OCI-LY7 (cell line): Measurements from ENCODE around the gene TMEM8B. TPM values are rescaled to one million over a fixed set of nuclear protein-coding genes. Genes with fewer than 3 reads are reported as not detected.

Experiments used
- BruUV-seq: library from RNA; stranded (reverse); fragments of 400-500 nt; replicated peaks from 2 replicates; lab custom pipeline; 2021; lab: Mats Ljungman, UMichigan
- CTCF ChIA-PET: fragments of 300-600 bp; sonication (Branson Sonifier 250); formaldehyde crosslinking; loops from one replicate; lab custom pipeline; 2022; ENCODE audit warnings: antibody characterized with exemption; ENCODE audit not compliant: unreplicated experiment; lab: Charles Lee
- POLR2A ChIA-PET: fragments of 300-600 bp; sonication (Branson Sonifier 250); formaldehyde crosslinking; loops from one replicate; lab custom pipeline; 2022; ENCODE audit warnings: antibody characterized with exemption; lab: Charles Lee
- DNase-seq: peaks from one replicate; pipeline ENCODE4 v3.0.0-alpha.2; 2015; ENCODE audit warnings: low spot score
- H2AFZ ChIP-seq: fragments of 200-600 bp; sonication (generic), shearing (Covaris generic); 2 replicates; pipeline ENCODE4 v1.6.1; 2014; ENCODE audit warnings: mild to moderate bottlenecking, antibody characterized with exemption, low read length, moderate library complexity
- H3K27ac ChIP-seq: fragments of 200-600 bp; sonication (generic); 2 replicates; pipeline ENCODE4 v1.5.1; 2014; ENCODE audit warnings: mixed run types, low read depth, mild to moderate bottlenecking, moderate library complexity, low read length, inconsistent platforms; ENCODE audit not compliant: poor library complexity, severe bottlenecking
- H3K36me3 ChIP-seq: fragments of 200-600 bp; sonication (generic); 2 replicates; pipeline ENCODE4 v1.6.1; 2014; ENCODE audit warnings: mild to moderate bottlenecking, antibody characterized with exemption, low read length, moderate library complexity, mixed read lengths; ENCODE audit not compliant: insufficient read depth
- H3K4me1 ChIP-seq: fragments of 200-600 bp; sonication (generic); 2 replicates; pipeline ENCODE4 v1.5.1; 2014; ENCODE audit warnings: mild to moderate bottlenecking, low read length; ENCODE audit not compliant: insufficient read depth, poor library complexity, severe bottlenecking
- H3K4me2 ChIP-seq: fragments of 200-600 bp; sonication (generic); 2 replicates; pipeline ENCODE4 v1.6.1; 2014; ENCODE audit warnings: mild to moderate bottlenecking, low read length
- H3K4me3 ChIP-seq: fragments of 200-600 bp; sonication (generic); 2 replicates; pipeline ENCODE4 v1.5.1; 2014; ENCODE audit warnings: mild to moderate bottlenecking, low read depth, low read length; ENCODE audit not compliant: poor library complexity, severe bottlenecking
- H3K79me2 ChIP-seq: fragments of 200-600 bp; sonication (generic); 2 replicates; pipeline ENCODE4 v1.6.1; 2016; ENCODE audit warnings: low read depth, mild to moderate bottlenecking, low read length, moderate library complexity, mixed read lengths; ENCODE audit not compliant: insufficient read depth
- H3K9me2 ChIP-seq: fragments of 200-600 bp; sonication (generic); 2 replicates; pipeline ENCODE4 v1.6.1; 2016; ENCODE audit warnings: mild to moderate bottlenecking, low read length, mixed read lengths; ENCODE audit not compliant: insufficient read depth
- H3K9me3 ChIP-seq: fragments of 200-600 bp; sonication (generic); 2 replicates; pipeline ENCODE4 v1.6.1; 2014; ENCODE audit warnings: mild to moderate bottlenecking, mixed run types, low read length, mixed read lengths
- H4K20me1 ChIP-seq: fragments of 200-600 bp; sonication (generic); 2 replicates; pipeline ENCODE4 v1.6.1; 2014; ENCODE audit warnings: mild to moderate bottlenecking, antibody characterized with exemption, low read length, moderate library complexity, mixed read lengths; ENCODE audit not compliant: insufficient read depth
- CTCF ChIP-seq: fragments of 200-600 bp; sonication (generic); conservative IDR thresholded peaks from 2 replicates; pipeline ENCODE4 v1.5.1; 2014; ENCODE audit warnings: mild to moderate bottlenecking, antibody characterized with exemption, low read length, moderate library complexity, mixed read lengths
- EZH2phosphoT487 ChIP-seq: fragments of 200-600 bp; sonication (generic); IDR thresholded peaks from 2 replicates; pipeline ENCODE4 v1.6.1; 2018; ENCODE audit warnings: low read depth, borderline replicate concordance, mild to moderate bottlenecking, mixed run types, antibody characterized with exemption, low read length, moderate library complexity, mixed read lengths
- intact Hi-C: fragments of 100-400 bp; cut with micrococcal nuclease; formaldehyde crosslinking; loops from one replicate; pipeline ENCODE4 v1.10.0; 2022; ENCODE audit not compliant: unreplicated experiment
- total RNA-seq, 2 experiments: library from RNA; depleted of rRNA in 1 of 2; stranded (reverse); fragments of >200 nt in 1 of 2; shearing (Covaris generic) in 1 of 2; gene quantifications; 2 replicates each; pipeline ENCODE4 v1.2.3, GENCODE V29; 2014 to 2022

TMEM8B gene
- total RNA-seq, 2 experiments from 2014 or later: 3.1 to 15.7 TPM

GRCh38 chr9:35814106-35814840, 14.8 kb upstream of the TMEM8B start:
- Histone ChIP-seq H3K36me3 (no peaks in the 10 kb centered on the region), H2AFZ (peak overlapping the region; percentile 96; the same call in 1 of the 2 replicates), H3K4me1 (peaks cover 29% of the 10 kb centered on the region), H3K4me2 (peak overlapping the region; percentile 93), H3K4me3 (peak overlapping the region; percentile 93), H3K9me2 (no peaks in the 10 kb centered on the region), H3K27ac (peak overlapping the region; percentile 82), H3K79me2 (peaks cover 10% of the 10 kb centered on the region; the same call in 1 of the 2 replicates), H3K9me3 (0 out of 2 replicates have a peak, but pooled peaks cover 4% of the 10 kb centered on the region), H4K20me1 (no peaks in the 10 kb centered on the region)
- ChIA-PET POLR2A (interaction anchor here (0.6 to 2.2 kb wide), 11 partner anchors 9 to 221 kb away, joined by 3 to 7 read pairs (median 4); partner anchors contain the start of genes ARHGEF39, GBA2, RGP1 and TLN1), CTCF (interaction anchor here (0.6 to 1.0 kb wide), 2 partner anchors 24 to 95 kb away, joined by 3 to 4 read pairs; no protein-coding TSS in a partner anchor)
- intact Hi-C loops: loop anchor here (2.0 to 5.0 kb wide), 4 partner anchors 57 to 192 kb away; partner anchors contain the start of genes GBA2 and RGP1
- TF ChIP-seq CTCF (peak; percentile 58), EZH2phosphoT487 (no peak)
- no TSS peak for BruUV-seq
- DNase-seq: peak; percentile 75

- Histone ChIP-seq H3K36me3 (no peaks in the 10 kb centered on the region), H3K9me3 (0 out of 2 replicates have a peak, but pooled peaks cover 4% of the 10 kb centered on the region), H3K27ac (peak within 1 kb of the TSS; percentile 82), H3K9me2 (no peaks in the 10 kb centered on the region), H4K20me1 (no peaks in the 10 kb centered on the region), H3K4me3 (peak within 1 kb of the TSS; percentile 93), H3K79me2 (peaks cover 10% of the 10 kb centered on the region; the same call in 1 of the 2 replicates), H3K4me2 (peak within 1 kb of the TSS; percentile 93), H2AFZ (peak within 1 kb of the TSS; percentile 96), H3K4me1 (peaks cover 29% of the 10 kb centered on the region)
- peak; percentile 98 for DNase-seq
- ChIA-PET POLR2A (interaction anchor here (0.9 to 2.2 kb wide), 5 partner anchors 67 to 195 kb away, joined by 4 to 7 read pairs (median 4); partner anchors contain the start of genes ARHGEF39, GBA2, RGP1 and TLN1), CTCF (interaction anchor here (0.6 to 1.0 kb wide), 2 partner anchors 25 to 96 kb away, joined by 3 to 4 read pairs; no protein-coding TSS in a partner anchor)
- BruUV-seq: no TSS peak
- intact Hi-C loops: loop anchor here (1.0 to 5.0 kb wide), 5 partner anchors 14 to 193 kb away; partner anchors contain the start of genes GBA2, RGP1 and TMEM8B
- TF ChIP-seq CTCF (no peak), EZH2phosphoT487 (no peak)
Observed at GRCh38 chr9:35814841-35815543, 14.0 kb upstream of the TMEM8B start, which contains the start of gene HINT2. TSS of gene HINT2 (minus strand) at chr9:35815042. CDS start at chr9:35814979, 63 bp downstream.
